GM21367 (cell line): ENCODE results near the gene SBF2.
"Not testable (repeated sequence)": the region's sequence is repeated elsewhere in the genome, so short reads cannot be mapped to it uniquely, and the experiment has no call there.

Experiments
- ATAC-seq: cut with Tn5 transposase; IDR thresholded peaks from one replicate; pipeline ENCODE4 v1.9.1; 2021; ENCODE audit not compliant: unreplicated experiment

The SBF2 gene

DNA sequence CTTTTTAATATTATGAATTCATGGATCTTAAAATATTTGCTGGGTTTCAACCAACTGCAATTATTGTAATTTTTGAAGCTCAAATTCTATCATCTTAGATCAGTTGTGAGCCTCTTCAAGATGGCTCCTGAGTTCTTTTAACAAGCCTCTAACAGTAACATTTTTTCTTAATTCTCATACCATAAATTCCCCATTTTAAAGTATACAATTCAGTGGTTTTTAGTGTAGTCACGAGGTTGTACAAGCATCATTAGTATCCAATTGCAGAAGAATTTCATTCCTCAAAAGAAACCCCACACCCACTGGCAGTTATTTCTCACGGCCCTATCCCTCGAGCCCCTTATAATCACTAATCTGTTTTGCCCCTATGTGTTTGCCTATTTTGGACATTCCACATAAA lies 270.8 kb downstream of the SBF2 start:
- ATAC-seq, result no peak

DNA sequence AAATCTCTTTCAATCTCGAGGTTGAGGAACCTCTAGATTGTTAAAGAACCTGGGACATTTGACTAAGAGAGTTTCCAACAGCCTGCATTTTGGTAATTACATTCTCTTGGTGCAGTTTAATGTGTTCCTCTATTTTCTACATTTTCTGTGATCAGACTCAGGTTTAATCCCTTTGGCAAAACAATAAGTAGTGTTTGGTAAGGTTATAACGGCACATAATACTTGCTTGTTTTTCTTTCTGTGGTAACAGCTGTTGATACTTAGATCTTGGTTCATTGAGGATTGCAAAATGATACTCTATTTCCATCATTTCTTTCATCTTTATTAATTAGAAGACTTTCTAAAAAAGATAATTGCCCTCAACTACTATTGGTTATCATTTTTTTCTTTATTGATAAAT lies 271.3 kb downstream of the SBF2 start:
- no peak for ATAC-seq

DNA sequence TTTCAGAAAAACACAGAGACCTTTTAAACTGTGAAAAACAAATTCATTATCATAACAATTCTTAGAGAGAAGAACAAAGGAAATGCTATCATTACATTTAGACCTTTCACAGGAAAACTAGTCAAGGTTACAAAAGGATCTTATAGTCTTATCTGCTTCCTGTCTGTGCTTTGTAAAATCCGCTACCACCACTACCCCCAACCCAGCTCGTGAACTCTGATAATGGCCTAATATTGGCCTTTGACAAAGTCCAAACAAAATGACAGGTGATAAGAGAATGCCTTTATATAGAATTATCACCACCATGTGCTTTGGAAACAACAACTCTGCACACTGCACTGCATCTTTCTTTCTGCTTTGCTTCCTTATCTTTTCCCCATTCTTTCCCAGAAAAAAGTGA lies 272.5 kb downstream of the SBF2 start:
- ATAC-seq, result no peak

DNA sequence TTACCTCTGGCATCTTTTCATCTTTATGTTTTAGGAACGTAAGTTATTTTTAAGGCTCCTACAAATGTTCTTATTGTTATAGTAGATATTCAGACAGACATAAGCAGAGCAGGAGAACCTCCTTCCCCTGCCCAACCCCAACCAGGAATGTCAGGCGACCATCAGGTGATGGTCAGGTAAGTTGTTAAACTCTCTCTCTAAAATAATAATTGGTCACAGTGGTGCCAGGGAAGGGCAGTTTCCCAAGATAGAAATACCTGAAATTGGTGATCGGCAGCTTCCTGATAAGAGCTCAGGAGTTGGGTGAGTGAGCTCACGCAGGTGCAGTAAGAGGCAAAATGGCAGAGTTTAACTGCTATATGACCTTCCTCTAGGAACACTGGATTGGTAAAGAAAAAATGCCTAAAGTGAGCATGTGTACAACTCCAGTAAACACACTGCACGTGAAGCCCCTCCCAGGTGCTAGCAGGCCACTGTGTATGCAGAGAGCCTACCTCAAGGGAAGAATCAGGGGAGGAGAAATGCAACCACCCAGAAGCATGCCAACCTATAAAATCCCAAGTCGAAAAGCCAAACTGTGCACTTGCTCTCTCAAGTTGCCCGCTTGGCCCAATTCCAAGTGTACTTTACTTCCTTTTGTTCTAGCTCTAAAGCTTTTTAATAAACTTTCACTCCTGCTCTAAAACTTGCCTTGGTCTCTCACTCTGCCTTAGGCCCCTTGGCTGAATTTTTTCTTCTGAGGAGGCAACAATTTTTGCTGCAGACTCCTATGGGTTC lies 273.9 kb downstream of the SBF2 start:
- no peak for ATAC-seq

DNA sequence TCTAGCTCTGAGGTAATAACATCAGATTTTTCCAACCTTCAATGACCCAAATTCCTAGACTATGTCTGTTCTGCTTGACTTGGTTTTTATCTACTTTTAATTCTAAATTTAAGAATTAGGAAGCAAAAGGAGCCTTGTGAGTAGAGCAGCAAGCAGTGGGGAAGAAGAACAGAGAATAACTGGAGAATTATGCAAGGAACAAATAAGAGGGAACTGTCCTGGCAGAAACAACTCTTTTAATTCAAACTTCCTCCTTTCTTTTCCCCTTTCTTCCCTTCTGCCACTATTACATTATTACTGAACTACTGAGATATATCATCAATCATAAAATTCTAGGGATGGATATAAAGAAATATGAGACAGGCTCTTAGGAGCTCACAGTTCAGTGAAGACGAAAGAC lies 276.1 kb downstream of the SBF2 start:
- no peak for ATAC-seq

DNA sequence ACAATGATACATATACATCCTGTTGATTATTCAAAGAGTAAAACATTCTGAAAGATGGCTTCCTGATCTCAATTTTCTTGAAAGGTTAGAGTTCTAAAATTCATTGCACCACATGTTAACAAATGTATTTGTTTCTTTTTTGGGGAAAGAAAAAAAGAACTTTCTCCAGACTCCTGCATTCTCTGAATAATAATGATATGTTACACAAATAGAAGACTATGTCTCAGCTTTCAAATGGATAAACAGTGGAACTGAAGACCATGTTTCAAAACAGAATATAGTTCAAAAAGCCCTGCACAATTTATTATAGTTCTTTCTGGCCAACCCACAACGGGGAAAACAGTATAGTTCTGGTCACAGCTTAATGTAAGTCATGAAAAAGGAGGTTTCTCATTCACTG lies 277.0 kb downstream of the SBF2 start:
- no peak for ATAC-seq

DNA sequence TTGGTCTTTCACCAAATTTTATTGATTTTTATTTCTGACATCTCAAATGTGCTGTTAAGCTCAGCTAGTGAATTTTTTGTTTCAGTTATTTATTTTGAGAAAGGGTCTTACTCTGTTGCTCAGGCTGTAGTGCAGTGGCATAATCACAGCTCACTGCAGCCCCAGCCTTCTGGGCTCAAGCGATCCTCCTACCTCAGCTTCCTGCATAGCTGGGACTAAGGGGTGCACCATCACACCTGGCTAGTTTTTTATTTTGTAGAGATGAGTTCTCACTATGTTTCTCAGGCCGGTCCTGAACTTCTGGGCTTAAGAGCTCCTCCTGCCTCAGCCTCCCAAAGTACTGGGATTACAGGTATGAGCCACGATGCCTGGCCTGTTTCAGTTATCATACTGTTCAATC lies 282.0 kb downstream of the SBF2 start:
- ATAC-seq, result no peak

DNA sequence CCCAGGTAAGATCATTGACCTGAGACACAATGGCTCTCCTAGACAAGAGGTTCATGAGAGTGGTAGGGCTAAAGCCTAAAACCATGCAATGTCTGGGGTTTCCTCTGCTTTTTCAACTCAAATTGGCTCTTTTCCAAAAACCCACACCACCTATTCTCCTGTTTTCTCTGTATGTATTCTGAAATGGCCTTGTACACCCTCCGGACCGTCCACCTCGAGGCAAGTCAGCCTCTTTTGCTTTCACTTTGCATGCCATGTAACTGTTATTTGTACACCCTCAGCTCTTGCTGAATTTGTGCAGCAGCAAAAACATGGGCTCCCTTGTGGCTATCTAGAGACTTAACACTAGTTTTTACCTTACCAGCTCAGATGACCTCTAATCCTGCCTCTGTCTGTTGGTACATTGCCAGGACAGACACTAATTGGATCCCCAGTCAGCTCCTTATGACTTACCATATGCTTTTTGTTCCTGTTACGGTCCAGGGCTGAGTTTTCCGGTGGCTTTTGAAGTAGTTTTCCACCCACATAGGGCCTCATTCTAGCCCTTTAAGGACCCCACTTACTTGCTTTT lies 288.0 kb downstream of the SBF2 start:
- no peak for ATAC-seq

DNA sequence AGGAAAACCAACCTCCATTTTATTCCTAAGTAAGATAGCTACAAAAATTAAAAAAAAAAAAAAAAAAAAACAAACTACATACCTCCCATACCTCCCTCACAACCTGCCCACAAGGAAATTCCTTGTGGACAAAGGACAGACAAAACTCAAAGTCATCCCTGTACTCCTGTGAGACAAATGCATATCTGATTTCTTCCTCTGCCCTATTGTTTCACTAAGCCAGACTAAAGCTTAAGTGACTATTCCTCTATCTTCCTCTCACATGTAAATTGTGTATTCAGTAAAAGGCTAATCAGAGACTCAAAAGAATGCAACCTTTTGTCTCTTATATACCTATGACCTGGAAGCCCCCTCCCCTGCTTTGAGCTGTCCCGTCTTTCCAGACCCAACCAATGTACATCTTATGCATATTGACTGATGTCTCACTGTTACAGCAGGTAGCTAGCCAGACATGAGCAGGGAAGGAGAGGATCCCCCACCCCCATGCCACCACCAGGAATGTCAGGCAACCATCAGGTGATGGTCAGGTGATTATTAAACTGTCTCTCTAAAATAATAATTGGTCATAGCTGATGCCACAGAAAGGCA lies 289.4 kb downstream of the SBF2 start:
- no peak for ATAC-seq

DNA sequence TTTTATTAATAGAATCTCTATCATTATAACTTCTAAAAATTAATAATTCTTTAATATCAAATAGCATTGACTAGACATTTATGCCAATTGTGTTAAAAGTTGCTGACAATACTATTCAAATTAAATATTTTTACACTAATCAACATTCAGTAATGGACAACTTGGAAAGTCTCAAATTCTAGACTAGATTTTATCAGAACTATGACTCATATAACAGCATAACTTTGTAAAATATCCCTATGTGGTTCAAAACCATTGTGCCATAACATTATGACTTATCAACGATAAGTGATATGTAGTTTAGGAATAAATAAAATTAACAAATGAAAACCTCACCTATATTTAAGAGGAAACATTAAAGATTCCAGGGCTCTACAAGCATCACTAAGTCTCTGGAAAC lies 291.8 kb downstream of the SBF2 start:
- ATAC-seq, result no peak

DNA sequence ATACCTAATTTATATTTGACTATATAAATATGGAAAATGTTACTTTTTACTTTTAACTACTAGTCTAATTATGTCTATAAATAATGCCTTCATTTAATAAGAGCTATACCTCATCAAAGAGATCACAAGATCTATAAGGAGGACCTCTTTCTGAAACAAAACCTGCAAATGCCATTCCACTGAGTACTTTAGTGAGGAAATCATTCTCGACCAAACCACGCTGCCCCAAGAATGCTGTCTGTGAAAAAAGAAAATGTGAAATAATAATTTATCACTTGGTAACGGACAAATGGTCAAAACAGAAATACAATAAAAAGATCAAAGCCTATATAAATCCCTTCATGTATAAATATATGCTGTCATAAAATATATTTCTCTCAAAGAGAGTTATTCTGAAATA lies 301.7 kb downstream of the SBF2 start:
- ATAC-seq, result no peak

DNA sequence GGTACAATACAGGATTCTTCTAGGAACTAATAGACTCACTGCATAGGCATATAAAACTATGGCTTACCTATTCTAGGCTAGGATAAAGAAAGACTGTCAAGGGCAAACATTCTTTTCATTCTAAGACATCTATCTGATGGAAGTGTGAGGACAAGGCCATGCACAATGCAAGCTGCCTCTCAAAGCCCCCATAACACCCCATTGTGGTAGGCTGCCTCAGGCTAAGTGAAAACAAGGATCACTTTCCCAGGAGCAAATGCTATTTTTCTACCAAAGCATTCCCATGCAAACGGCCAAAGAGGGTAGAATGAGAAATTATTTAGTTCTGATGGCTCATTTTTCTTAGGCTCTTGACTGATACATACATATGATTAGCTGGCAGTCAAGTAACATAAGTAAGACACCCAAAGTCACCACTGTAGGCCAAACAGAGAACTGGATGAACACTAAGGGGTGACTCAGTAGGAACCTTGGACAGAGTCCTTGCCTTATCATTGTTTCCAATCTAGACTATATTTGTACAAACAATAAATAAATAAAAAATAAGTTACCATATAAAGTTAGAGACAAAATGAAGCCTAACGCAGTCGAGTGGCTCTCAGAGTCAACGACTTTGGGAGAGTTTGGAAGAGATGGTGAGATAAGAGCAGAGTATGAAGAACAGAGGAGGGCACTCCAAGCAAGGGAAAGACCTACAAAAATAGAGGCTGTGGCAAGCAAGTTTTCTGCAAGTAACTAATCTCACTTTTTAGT lies 303.6 kb downstream of the SBF2 start:
- no peak for ATAC-seq

DNA sequence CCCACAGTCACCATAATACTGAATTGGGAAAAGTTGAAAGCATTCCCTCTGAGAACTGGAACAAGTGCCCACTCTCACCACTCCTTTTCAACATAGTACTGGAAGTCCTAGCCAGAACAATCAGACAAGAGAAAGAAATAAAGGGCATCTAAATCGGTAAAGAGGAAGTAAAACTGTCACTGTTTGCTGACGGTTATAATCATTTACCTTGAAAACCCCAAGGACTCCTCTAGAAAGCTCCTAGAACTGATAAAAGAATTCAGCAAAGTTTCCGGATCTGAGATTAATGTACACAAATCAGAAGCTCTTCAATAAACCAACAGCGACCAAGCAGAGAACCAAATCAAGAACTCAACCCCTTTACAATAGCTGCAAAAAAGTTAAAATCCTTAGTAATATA lies 306.7 kb downstream of the SBF2 start:
- ATAC-seq, result not testable (repeated sequence)

DNA sequence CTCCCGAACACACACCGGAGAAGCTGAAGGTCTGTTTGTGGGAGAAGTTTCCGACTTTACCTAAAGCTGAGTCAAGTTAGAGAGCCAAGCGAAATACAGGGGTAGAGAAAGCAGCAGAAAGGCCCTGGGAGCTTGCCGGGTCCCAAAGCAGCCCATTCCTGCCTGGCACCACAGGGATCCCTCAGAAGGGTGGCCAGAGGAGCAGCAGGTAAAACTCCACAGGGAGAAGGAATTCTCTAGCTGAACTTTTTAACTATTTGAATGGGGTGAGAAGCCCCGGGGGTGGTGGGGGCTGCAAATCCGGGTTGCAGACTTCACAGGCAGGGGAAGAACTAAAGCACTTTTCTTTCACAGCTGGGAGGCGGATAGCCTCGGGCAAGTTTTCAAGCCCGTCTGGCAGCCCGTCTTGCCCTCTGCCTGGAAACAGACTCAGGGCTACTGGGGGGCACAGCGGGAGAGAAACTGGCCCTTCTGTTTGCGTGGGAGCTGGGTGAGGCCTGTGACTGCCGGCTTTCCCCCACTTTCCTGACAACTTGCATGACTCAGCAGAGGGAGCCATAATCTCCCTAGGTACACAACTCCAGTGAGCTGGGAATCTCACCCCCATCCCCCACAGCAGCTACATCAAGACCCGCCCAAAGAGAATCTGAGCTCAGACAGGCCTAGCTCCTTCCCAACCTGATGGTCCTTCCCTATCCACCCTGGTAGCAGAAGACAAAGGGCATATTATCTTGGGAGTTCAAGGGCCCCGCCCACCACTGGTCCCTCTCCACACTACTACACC lies 311.0 kb downstream of the SBF2 start:
- ATAC-seq, result no peak

DNA sequence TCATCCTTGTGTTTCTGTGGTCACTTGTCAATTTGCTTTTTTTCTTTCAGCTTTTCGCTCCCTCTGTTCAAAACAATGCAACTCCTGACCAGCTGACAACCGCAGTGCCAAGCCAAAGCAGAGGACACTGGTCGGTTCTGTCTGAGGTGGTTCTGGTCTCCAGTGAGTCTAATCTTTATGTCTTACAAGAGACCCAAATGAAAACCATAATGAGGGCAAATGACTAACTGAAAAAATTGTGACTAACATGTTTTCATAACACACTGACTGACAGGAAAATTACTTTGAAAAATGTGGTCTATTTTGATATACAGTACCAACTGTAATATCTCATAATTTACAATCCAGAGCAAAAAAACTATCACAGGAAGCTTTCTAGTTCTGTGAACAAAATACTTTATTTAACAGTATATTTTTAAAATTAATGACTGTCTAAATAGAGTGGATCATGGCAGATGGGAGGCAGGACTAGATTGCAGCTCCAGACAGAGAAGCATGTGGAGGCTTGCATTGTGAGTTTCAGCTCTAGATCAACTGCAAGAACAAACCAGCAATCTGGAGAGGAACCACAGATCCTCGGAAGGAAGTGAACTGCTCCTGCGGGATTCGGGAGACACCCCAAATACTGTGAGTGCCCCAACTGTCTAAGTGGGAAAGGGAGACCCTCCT lies 311.8 kb downstream of the SBF2 start:
- ATAC-seq, result no peak

DNA sequence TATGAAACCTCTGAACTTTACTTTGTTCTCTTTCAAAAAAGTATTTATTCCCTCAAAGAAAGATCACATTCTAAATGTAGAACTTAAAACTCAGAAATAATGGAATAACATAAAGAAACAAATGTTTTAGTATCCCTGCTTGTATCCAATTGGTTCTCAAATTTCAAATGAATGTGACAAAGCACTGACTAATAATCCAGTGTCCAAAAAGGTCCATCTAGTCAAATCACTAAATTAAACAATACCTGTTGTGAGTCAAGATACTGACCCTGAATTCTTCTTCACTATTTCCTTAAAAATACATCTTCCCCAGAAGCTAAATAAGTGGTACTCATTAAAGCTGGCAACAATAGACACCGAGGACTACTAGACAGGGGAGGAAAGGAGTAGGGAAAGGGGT lies 313.1 kb downstream of the SBF2 start:
- no peak for ATAC-seq

DNA sequence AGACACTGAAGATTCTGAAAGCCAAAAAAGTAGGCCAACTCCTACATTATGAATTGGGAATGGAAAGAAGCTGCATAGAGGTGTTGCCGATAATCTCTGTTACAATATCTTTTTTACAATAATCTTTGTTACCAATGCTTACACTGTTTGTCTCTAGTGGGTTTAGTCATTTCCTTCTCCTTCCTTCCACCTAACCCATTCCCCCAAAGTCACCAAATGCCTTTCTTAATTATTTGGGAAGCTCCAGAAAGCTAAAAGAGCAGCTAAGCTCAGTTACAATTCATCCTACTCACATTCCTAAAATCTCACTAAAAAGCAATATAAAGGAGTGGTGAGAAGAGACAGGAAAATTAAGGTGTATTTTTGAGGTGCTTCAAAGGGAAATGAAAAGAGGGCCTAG lies 316.5 kb downstream of the SBF2 start:
- no peak for ATAC-seq

DNA sequence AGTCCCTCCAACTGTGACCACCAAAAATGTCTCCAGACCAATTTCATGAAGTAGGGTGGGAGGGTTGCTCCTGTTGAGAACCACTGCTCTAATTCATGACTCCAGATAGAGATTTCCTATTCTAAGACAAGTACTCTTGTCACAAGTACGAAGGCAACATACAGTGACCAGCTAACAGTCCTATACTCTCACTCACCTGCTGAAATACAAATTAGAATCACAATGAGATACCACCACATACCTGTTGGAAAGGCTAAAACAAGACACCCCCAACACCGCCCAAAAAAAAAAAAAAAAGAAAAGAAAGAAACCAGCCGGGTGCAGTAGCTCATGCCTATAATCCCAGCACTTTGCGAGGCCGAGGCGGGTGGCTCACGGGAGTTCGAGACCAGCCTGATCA lies 319.6 kb downstream of the SBF2 start:
- no peak for ATAC-seq

DNA sequence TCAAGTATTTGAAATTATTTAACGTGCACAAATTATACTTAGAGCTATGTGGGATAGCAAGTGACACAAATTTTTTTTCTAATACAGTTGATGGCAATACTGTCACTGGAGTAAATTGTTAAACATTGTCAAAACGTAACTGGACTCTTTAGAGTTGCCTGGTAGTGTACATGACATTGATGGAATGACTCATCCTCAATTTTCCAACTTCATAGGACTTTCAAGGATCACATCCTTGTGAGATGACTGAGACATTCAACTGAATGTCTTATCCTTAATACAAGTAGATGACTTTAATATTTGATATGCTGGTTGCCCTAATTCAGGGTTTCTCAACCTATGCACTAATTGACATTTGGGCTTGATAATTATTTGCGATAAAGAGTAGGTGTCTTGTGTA lies 320.1 kb downstream of the SBF2 start:
- ATAC-seq, result no peak

DNA sequence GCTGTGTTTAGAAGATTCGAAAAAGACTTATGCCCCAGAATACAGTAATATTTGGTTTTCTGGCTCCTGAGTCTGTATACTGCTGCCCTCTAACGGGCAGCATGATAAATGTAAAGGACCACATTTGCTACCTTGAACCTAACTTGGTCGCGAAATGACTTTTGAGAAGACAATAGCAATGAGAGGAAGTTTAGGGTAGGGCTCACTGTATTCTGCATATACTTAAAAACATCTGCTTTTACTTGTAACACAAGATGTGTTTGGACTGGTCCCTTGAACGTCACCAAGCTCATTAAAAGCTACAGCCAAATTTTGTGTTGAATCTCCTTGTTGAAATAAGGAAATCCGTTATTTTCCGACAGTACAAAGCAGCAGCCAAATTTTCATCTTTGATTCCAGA lies 321.0 kb downstream of the SBF2 start:
- ATAC-seq, result no peak

DNA sequence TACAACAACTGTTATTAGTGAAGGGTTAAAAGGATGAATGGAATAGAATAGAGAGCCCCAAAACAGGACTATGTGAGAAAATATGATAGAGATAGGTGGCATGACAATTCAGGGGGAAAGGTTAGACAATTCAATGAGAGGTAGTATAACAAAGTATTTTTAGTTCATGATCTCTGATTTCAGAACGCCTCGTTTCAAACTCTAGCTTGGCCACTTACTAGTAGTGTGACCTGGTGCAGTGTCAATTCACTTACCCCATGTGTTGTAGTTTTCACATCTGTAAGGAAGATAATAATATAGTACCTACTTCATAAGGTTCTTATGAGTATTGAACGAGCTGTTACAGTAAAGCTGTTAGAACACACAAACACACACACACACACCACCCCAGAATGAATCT lies 322.1 kb downstream of the SBF2 start:
- no peak for ATAC-seq
